BLaER1 treated with 17β-estradiol and CSF1 and Interleukin-3, amounts not matched to agents 10 nM and 100 nM (cell line): ENCODE measurements around the gene SPC24.
A peak's percentile ranks its signal among the peaks of the same experiment; 100 is the strongest.

Experiments used
- H3K27ac ChIP-seq, 11 experiments: shearing (Covaris generic); formaldehyde crosslinking; 2 replicates each; pipeline ENCODE4 v1.8.1; 2022
- H3K27me3 ChIP-seq, 11 experiments: shearing (Covaris generic); formaldehyde crosslinking; 2 replicates each; pipeline ENCODE4 v1.8.1; 2022
- H3K36me3 ChIP-seq, 11 experiments: shearing (Covaris generic); formaldehyde crosslinking; 2 replicates each; pipeline ENCODE4 v1.8.1; 2022
- H3K4me1 ChIP-seq, 10 experiments: shearing (Covaris generic); formaldehyde crosslinking; 2 replicates each; pipeline ENCODE4 v1.8.1; 2022
- H3K4me2 ChIP-seq, 11 experiments: shearing (Covaris generic); formaldehyde crosslinking; 2 replicates each; pipeline ENCODE4 v1.8.1; 2022
- H3K4me3 ChIP-seq, 10 experiments: shearing (Covaris generic); formaldehyde crosslinking; 2 replicates each; pipeline ENCODE4 v1.8.1; 2022
- H3K9ac ChIP-seq, 11 experiments: shearing (Covaris generic); formaldehyde crosslinking; 2 replicates each; pipeline ENCODE4 v1.8.1; 2022
- H3K9me3 ChIP-seq, 11 experiments: shearing (Covaris generic); formaldehyde crosslinking; replicated peaks in 1 of 11; 2 replicates each; pipeline ENCODE4 v1.8.1; 2022
- H4K20me1 ChIP-seq, 11 experiments: shearing (Covaris generic); formaldehyde crosslinking; 2 replicates each; pipeline ENCODE4 v1.8.1; 2022
- Cebpa-rat ChIP-seq, 11 experiments: shearing (Covaris generic); IDR thresholded peaks; 2 replicates each; pipeline ENCODE4 v1.8.1; 2022

SPC24 gene

DNA sequence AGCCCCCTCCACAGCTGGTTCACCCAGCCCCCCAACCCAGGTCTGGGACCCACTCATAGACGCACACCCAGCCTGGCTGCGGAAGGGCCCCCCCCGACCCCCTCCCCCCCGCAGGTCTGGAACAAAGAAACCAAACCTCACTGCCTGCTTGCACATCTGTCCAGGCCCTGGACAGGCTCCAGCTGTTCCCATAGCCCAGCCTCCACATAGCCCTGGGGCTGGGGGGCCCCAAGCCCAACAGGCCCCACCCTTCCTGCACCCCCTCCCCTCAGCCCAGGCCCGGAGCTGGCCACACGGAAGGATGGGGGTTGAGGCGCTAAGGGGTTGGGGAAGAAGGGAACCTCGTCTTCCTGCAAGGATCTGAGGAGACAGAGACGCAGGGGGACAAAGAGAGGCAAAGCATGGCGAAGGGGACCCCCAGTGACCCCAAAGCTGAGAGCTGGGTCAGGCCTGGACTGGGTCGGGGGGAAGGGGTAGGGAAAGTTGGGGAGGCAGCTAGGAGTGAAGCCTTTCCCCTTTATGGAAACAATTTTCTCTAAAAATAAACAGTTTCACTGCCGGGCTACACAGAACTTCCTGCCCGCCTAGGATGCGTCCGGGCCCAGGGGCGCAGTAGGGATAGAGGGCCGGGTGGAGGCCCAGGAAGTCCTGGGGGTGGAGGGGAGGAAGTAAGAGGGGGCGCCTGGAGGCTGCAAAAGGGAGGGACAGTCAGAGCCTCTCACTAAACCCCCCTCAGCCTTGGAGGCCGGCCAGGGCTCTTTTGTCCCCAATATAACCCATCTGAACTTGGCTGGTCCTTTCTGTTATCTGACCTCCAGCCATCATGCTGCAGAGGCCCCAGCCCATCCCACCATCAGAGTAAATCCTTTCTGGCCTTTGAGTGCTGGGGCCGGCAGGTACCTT is 39.3 kb upstream of the SPC24 start:
- peak overlapping the region; percentile 92 to 99 (median 96) for H3K4me2 ChIP-seq
- peak overlapping the region; percentile 40 to 78 (median 56); a peak in 19 of 20 replicates for H3K4me3 ChIP-seq
- no peaks in the 10 kb centered on the region for H3K27me3 ChIP-seq
- peak overlapping the region; percentile 73 to 85 (median 79) for H3K9ac ChIP-seq
- peaks cover 11 to 32% (median 20%) of the 10 kb centered on the region in 11 experiments; a peak in 21 of 22 replicates for H3K36me3 ChIP-seq
- peaks cover 70 to 89% (median 83%) of the 10 kb centered on the region in 10 experiments for H3K4me1 ChIP-seq
- peak overlapping the region; percentile 50 to 90 (median 86); a peak in 21 of 22 replicates for H3K27ac ChIP-seq
- no peak for TF ChIP-seq Cebpa-rat (IDR thresholded peaks at IDR 0.05)
- no peaks in the 10 kb centered on the region; a peak in 2 of 22 replicates for H4K20me1 ChIP-seq
- H3K9me3 ChIP-seq: peaks cover 0 to 8% (median 0%) of the 10 kb centered on the region in 11 experiments; a peak in 4 of 22 replicates

DNA sequence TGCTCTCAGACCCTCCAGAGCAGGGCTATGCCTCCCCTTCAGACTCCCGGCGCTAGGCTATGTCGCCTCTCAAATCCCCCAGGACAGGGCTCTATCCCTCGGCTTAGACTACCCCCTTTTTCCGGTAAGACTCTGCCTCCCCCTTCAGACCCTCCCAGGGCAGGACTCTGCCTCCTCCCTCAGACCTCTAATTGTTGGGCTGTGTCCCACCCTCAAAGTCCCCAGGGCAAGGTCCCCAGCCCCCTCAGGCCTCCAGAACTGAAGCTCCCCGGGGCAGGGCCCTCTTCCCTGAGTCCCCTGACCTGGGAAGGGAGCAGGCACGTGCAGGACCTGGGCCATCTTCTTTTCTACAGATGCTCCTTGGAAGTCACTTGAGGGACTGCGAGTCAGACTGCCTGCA is 38.6 kb upstream of the SPC24 start:
- peak overlapping the region in 8 of 10 experiments; percentile 9 to 78 (median 56); a peak in 15 of 20 replicates for H3K4me3 ChIP-seq
- peak overlapping the region; percentile 73 to 85 (median 79); a peak in 20 of 22 replicates for H3K9ac ChIP-seq
- H3K27me3 ChIP-seq: no peaks in the 10 kb centered on the region
- peaks cover 0 to 8% (median 0%) of the 10 kb centered on the region in 11 experiments; a peak in 4 of 22 replicates for H3K9me3 ChIP-seq
- peak overlapping the region in 10 of 11 experiments; percentile 71 to 90 (median 86); a peak in 20 of 22 replicates for H3K27ac ChIP-seq
- H3K4me1 ChIP-seq: peaks cover 77 to 93% (median 88%) of the 10 kb centered on the region in 10 experiments
- no peaks in the 10 kb centered on the region; a peak in 3 of 22 replicates for H4K20me1 ChIP-seq
- H3K36me3 ChIP-seq: peaks cover 11 to 37% (median 21%) of the 10 kb centered on the region in 11 experiments; a peak in 21 of 22 replicates
- no peak for TF ChIP-seq Cebpa-rat (IDR thresholded peaks at IDR 0.05)
- peak overlapping the region; percentile 92 to 99 (median 96) for H3K4me2 ChIP-seq

- TF ChIP-seq Cebpa-rat (IDR thresholded peaks at IDR 0.05): no peak
- Histone ChIP-seq H3K27ac (peak overlapping the region in 9 of 11 experiments; percentile 78 to 90 (median 87); a peak in 17 of 22 replicates), H3K4me3 (peak overlapping the region in 6 of 10 experiments; percentile 28 to 78 (median 56); a peak in 8 of 20 replicates), H3K4me2 (peak overlapping the region; percentile 92 to 99 (median 96)), H3K9me3 (peaks cover 0 to 8% (median 0%) of the 10 kb centered on the region in 11 experiments; a peak in 4 of 22 replicates), H3K9ac (peak overlapping the region; percentile 73 to 85 (median 79); a peak in 19 of 22 replicates), H3K36me3 (peaks cover 11 to 47% (median 26%) of the 10 kb centered on the region in 11 experiments; a peak in 21 of 22 replicates), H3K4me1 (peaks cover 78 to 93% (median 88%) of the 10 kb centered on the region in 10 experiments), H3K27me3 (no peaks in the 10 kb centered on the region), H4K20me1 (no peaks in the 10 kb centered on the region; a peak in 3 of 22 replicates)
These were observed 37.7 kb upstream of the SPC24 start for GRCh38 chr19:11192957-11193939.

GRCh38 chr19:11191934-11192333 is 36.4 kb upstream of the SPC24 start:
- Histone ChIP-seq H3K27me3 (no peaks in the 10 kb centered on the region), H3K27ac (peak overlapping the region in 10 of 11 experiments; percentile 17 to 90 (median 86); a peak in 20 of 22 replicates), H4K20me1 (no peaks in the 10 kb centered on the region; a peak in 3 of 22 replicates), H3K4me1 (peaks cover 86 to 100% (median 96%) of the 10 kb centered on the region in 10 experiments), H3K9me3 (peaks cover 0 to 8% (median 0%) of the 10 kb centered on the region in 11 experiments; a peak in 4 of 22 replicates), H3K4me2 (peak overlapping the region; percentile 64 to 98 (median 95)), H3K36me3 (peaks cover 11 to 57% (median 33%) of the 10 kb centered on the region in 11 experiments; a peak in 21 of 22 replicates), H3K4me3 (peak overlapping the region in 6 of 10 experiments; percentile 6 to 78 (median 46); a peak in 11 of 20 replicates), H3K9ac (peak overlapping the region in 8 of 11 experiments; percentile 12 to 85 (median 79); a peak in 12 of 22 replicates)
- TF ChIP-seq Cebpa-rat (IDR thresholded peaks at IDR 0.05): peak in 6 of 11 experiments; percentile 19 to 94 (median 70); a peak in 8 of 22 replicates

GRCh38 chr19:11191273-11191755 is 35.7 kb upstream of the SPC24 start:
- H3K9ac ChIP-seq: peak overlapping the region in 8 of 11 experiments; percentile 12 to 85 (median 76); a peak in 12 of 22 replicates
- H3K27ac ChIP-seq: peak overlapping the region in 10 of 11 experiments; percentile 17 to 90 (median 86); a peak in 21 of 22 replicates
- peaks cover 11 to 64% (median 39%) of the 10 kb centered on the region in 11 experiments; a peak in 21 of 22 replicates for H3K36me3 ChIP-seq

GRCh38 chr19:11190501-11190900 is 34.9 kb upstream of the SPC24 start:
- no peaks in the 10 kb centered on the region for H3K27me3 ChIP-seq
- peaks cover 11 to 72% (median 45%) of the 10 kb centered on the region in 11 experiments; a peak in 21 of 22 replicates for H3K36me3 ChIP-seq
- H3K4me2 ChIP-seq: peak overlapping the region; percentile 12 to 98 (median 94); a peak in 16 of 22 replicates
- peaks cover 0 to 8% (median 0%) of the 10 kb centered on the region in 11 experiments; a peak in 4 of 22 replicates for H3K9me3 ChIP-seq
- peak overlapping the region in 3 of 11 experiments; percentile 19 to 75 (median 44); a peak in 4 of 22 replicates for H3K9ac ChIP-seq
- peaks cover 82 to 100% (median 97%) of the 10 kb centered on the region in 10 experiments for H3K4me1 ChIP-seq
- TF ChIP-seq Cebpa-rat (IDR thresholded peaks at IDR 0.05): no peak
- H3K4me3 ChIP-seq: no peak overlapping the region
- peak overlapping the region in 5 of 11 experiments; percentile 0 to 90 (median 88); a peak in 9 of 22 replicates for H3K27ac ChIP-seq
- no peaks in the 10 kb centered on the region; a peak in 3 of 22 replicates for H4K20me1 ChIP-seq

More at GRCh38 chr19:11191273-11191755, 35.7 kb upstream of the SPC24 start:
- Histone ChIP-seq H3K9me3 (peaks cover 0 to 8% (median 0%) of the 10 kb centered on the region in 11 experiments; a peak in 4 of 22 replicates), H3K4me2 (peak overlapping the region; percentile 64 to 98 (median 95)), H3K27me3 (no peaks in the 10 kb centered on the region), H4K20me1 (no peaks in the 10 kb centered on the region; a peak in 3 of 22 replicates), H3K4me3 (peak overlapping the region in 7 of 10 experiments; percentile 6 to 78 (median 46); a peak in 9 of 20 replicates), H3K4me1 (peaks cover 85 to 100% (median 98%) of the 10 kb centered on the region in 10 experiments)
- TF ChIP-seq Cebpa-rat (IDR thresholded peaks at IDR 0.05): no peak

GRCh38 chr19:11187441-11187840 is 31.9 kb upstream of the SPC24 start:
- Histone ChIP-seq H3K27me3 (no peaks in the 10 kb centered on the region), H3K4me1 (peaks cover 52 to 77% (median 69%) of the 10 kb centered on the region in 10 experiments), H3K4me3 (no peak overlapping the region), H3K9ac (peak overlapping the region in 2 of 11 experiments; percentile 21 to 31; a peak in 2 of 22 replicates), H3K36me3 (peaks cover 9 to 85% (median 55%) of the 10 kb centered on the region in 11 experiments; a peak in 21 of 22 replicates), H3K27ac (peak overlapping the region in 1 of 11 experiments; percentile 15; a peak in 2 of 22 replicates), H3K9me3 (peaks cover 5 to 17% (median 9%) of the 10 kb centered on the region in 11 experiments; a peak in 21 of 22 replicates), H3K4me2 (peak overlapping the region in 9 of 11 experiments; percentile 21 to 57 (median 37); a peak in 18 of 22 replicates), H4K20me1 (no peaks in the 10 kb centered on the region; a peak in 2 of 22 replicates)
- TF ChIP-seq Cebpa-rat (IDR thresholded peaks at IDR 0.05): no peak
